GM12892 (cell line): Measurements from ENCODE around the gene KCNJ18.
"Not testable (repeated sequence)": the region's sequence is repeated elsewhere in the genome, so short reads cannot be mapped to it uniquely, and the experiment has no call there.

Experiments
- POLR2A ChIP-seq: IDR thresholded peaks from 2 replicates; pipeline ENCODE4 v1.6.1; 2011; ENCODE audit warnings: low read depth, low read length, control low read depth
- POLR2AphosphoS5 ChIP-seq: IDR thresholded peaks from 2 replicates; pipeline ENCODE4 v1.6.1; 2011; ENCODE audit warnings: low read depth, low read length, control low read depth
- TAF1 ChIP-seq: IDR thresholded peaks from 2 replicates; pipeline ENCODE4 v1.6.1; 2011; ENCODE audit warnings: low read depth, mild to moderate bottlenecking, control low read depth, low read length, borderline replicate concordance

- TF ChIP-seq POLR2AphosphoS5, POLR2A, TAF1: not testable (repeated sequence)
These were observed 17.7 kb downstream of the KCNJ18 start for GRCh38 chr17:21709994-21710393.
